Measurements from ENCODE around the gene FBXW8.
A peak's percentile ranks its signal among the peaks of the same experiment; 100 is the strongest.

FBXW8 gene

DNA sequence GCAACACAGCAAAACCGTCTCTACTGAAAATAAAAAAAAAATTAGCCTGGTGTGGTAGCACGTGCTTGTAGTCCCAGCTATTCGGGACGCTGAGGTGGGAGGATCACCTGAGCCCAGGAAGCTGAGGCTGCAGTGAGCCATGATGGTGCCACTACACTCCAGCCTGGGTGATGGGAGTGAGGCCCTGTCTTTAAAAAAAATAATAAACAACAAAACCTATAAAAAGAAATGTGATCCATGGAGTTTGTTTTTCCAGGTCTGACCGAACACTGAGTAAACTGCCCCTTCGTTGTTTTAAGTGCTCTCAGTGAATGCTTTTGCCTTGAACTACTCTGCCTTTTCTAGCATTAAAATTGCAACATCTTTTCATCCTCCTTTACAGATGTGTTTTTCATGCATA lies 111.7 kb downstream of the FBXW8 start:
- DNase-seq: no peak
- no peak overlapping the region for H3K27ac ChIP-seq (ENCODE audit: low read depth, low read length)
- H3K79me1 ChIP-seq (ENCODE audit: low read length): no peaks in the 10 kb centered on the region
- no peak overlapping the region for H2BK5ac ChIP-seq (ENCODE audit: low read length)
- no peak overlapping the region for H3K4me2 ChIP-seq (ENCODE audit: low read length)
- no peak overlapping the region for H2BK120ac ChIP-seq (ENCODE audit: low read depth, low read length)
- no peak overlapping the region for H3K4me3 ChIP-seq (ENCODE audit: low read length)
- no peak overlapping the region for H2AK5ac ChIP-seq (ENCODE audit: low read length)
- H3K4ac ChIP-seq (ENCODE audit: low read depth, low read length): no peak overlapping the region
- no peak overlapping the region for H3K56ac ChIP-seq (ENCODE audit: low read length)
- no peak overlapping the region for H4K8ac ChIP-seq (ENCODE audit: low read depth, low read length)
- H3K9ac ChIP-seq (ENCODE audit: low read length): no peak overlapping the region
- peaks cover 2% of the 10 kb centered on the region for H3K36me3 ChIP-seq (ENCODE audit: control insufficient read depth, insufficient read depth, low read length)
- H2BK15ac ChIP-seq (replicated peaks; ENCODE audit: low read depth): no peak overlapping the region
- H4K5ac ChIP-seq (ENCODE audit: low read length): no peak overlapping the region
- no peak overlapping the region for H3K18ac ChIP-seq (ENCODE audit: low read length)
- no peaks in the 10 kb centered on the region for H3K4me1 ChIP-seq (ENCODE audit: control insufficient read depth, low read depth, low read length)
- no peaks in the 10 kb centered on the region for H3K27me3 ChIP-seq (ENCODE audit: insufficient read depth, low read length, poor library complexity)
- H3K23ac ChIP-seq (ENCODE audit: low read length): no peak overlapping the region
- H3K79me2 ChIP-seq (ENCODE audit: control insufficient read depth, insufficient read depth, low read length): no peaks in the 10 kb centered on the region
- WGBS (ENCODE audit: extremely low coverage, insufficient coverage, low lambda C conversion rate): no CpG with 5 or more reads among the region's 6 CpGs

DNA sequence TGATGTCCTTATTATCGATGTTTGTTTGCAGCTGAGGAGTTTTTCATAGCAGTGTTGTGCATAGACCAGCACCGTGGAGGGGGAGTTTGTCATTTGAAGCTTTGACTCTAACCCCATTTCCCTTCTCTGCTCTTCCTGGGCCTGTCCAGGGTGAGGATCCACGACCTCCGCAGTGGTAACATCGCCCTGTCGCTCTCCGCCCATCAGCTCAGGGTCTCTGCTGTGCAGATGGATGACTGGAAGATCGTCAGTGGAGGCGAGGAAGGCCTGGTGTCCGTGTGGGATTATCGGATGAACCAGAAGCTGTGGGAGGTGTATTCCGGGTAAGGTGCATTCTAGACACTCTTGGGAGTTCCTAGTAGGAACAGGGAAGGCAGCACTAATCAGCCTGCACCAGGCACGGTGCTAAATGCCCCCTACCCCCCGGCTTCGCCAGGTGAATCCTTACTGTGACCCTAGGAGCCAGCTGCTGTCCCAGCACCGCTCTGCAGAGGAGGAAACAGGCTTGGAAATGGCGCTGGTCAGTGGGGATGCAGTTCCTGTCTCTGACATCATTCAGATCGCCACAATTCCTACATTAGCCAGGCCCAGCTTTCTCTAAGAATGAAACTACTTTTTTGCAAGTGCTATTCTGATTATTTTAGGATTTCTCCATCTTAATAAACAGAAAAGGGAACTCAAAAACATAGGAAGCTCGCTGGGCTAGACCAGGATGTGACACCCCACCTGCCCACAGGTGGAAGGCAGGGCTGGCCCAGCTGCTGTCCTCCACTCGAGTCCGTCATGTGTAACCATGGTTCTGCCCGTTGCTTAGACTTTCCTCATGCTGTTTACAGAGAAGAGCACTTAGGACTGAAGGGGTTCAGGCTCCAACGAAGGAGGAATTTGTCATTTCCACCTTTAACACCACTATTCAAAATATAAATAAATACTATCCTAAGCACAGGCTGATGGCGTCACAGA lies 113.5 kb downstream of the FBXW8 start:
- WGBS (ENCODE audit: extremely low coverage, insufficient coverage, low lambda C conversion rate): no CpG with 5 or more reads among the region's 24 CpGs
- Histone ChIP-seq H2AK5ac (ENCODE audit: low read length) (no peak overlapping the region), H3K27me3 (ENCODE audit: insufficient read depth, low read length, poor library complexity) (no peaks in the 10 kb centered on the region), H3K9ac (ENCODE audit: low read length) (no peak overlapping the region), H4K5ac (ENCODE audit: low read length) (no peak overlapping the region), H3K79me2 (ENCODE audit: control insufficient read depth, insufficient read depth, low read length) (no peaks in the 10 kb centered on the region), H2BK15ac (replicated peaks; ENCODE audit: low read depth) (no peak overlapping the region), H3K18ac (ENCODE audit: low read length) (no peak overlapping the region), H2BK120ac (ENCODE audit: low read depth, low read length) (no peak overlapping the region), H3K4me1 (ENCODE audit: control insufficient read depth, low read depth, low read length) (no peaks in the 10 kb centered on the region), H2BK5ac (ENCODE audit: low read length) (no peak overlapping the region), H3K4me2 (ENCODE audit: low read length) (no peak overlapping the region), H4K8ac (ENCODE audit: low read depth, low read length) (no peak overlapping the region), H3K23ac (ENCODE audit: low read length) (no peak overlapping the region), H3K4ac (ENCODE audit: low read depth, low read length) (no peak overlapping the region), H3K27ac (ENCODE audit: low read depth, low read length) (no peak overlapping the region), H3K4me3 (ENCODE audit: low read length) (no peak overlapping the region), H3K79me1 (ENCODE audit: low read length) (no peaks in the 10 kb centered on the region), H3K56ac (ENCODE audit: low read length) (no peak overlapping the region), H3K36me3 (ENCODE audit: control insufficient read depth, insufficient read depth, low read length) (peaks cover 2% of the 10 kb centered on the region)
- no peak for DNase-seq

DNA sequence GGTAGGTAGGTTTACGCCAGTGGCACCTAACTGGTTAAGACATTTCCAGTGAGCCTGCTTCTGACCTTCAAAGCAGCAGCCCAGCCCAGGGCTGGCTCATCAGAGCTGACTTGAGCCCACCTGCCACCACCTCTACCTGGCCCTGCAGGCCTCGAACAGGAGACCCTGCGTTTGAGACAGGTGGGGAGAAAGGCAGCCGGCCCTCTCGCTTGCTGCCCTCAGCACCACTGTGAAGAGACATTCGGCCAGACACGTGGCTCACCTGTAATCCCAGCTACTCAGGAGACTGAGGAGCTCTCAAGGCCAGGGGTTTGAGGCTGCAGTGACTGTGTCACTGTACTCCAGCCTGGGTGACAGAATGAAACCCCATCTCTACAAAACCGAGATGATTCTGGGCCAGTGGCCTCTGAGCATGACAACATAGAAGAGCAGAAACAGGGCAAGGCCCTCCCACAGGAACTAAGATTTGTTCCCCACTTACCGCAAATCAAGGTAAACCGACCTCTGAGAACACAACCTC lies 114.3 kb downstream of the FBXW8 start:
- no peak overlapping the region for H3K56ac ChIP-seq (ENCODE audit: low read length)
- H3K18ac ChIP-seq (ENCODE audit: low read length): no peak overlapping the region
- no peak overlapping the region for H2BK120ac ChIP-seq (ENCODE audit: low read depth, low read length)
- H2BK5ac ChIP-seq (ENCODE audit: low read length): no peak overlapping the region
- no peak overlapping the region for H2AK5ac ChIP-seq (ENCODE audit: low read length)
- no peak overlapping the region for H3K27ac ChIP-seq (ENCODE audit: low read depth, low read length)
- peaks cover 2% of the 10 kb centered on the region for H3K36me3 ChIP-seq (ENCODE audit: control insufficient read depth, insufficient read depth, low read length)
- no peak overlapping the region for H3K4ac ChIP-seq (ENCODE audit: low read depth, low read length)
- H3K4me2 ChIP-seq (ENCODE audit: low read length): no peak overlapping the region
- WGBS (ENCODE audit: extremely low coverage, insufficient coverage, low lambda C conversion rate): no CpG with 5 or more reads among the region's 10 CpGs
- H3K4me3 ChIP-seq (ENCODE audit: low read length): no peak overlapping the region
- DNase-seq: no peak
- no peaks in the 10 kb centered on the region for H3K79me2 ChIP-seq (ENCODE audit: control insufficient read depth, insufficient read depth, low read length)
- H3K27me3 ChIP-seq (ENCODE audit: insufficient read depth, low read length, poor library complexity): no peaks in the 10 kb centered on the region
- no peak overlapping the region for H4K8ac ChIP-seq (ENCODE audit: low read depth, low read length)
- no peaks in the 10 kb centered on the region for H3K4me1 ChIP-seq (ENCODE audit: control insufficient read depth, low read depth, low read length)
- no peak overlapping the region for H2BK15ac ChIP-seq (replicated peaks; ENCODE audit: low read depth)
- H4K5ac ChIP-seq (ENCODE audit: low read length): no peak overlapping the region
- no peaks in the 10 kb centered on the region for H3K79me1 ChIP-seq (ENCODE audit: low read length)
- H3K9ac ChIP-seq (ENCODE audit: low read length): no peak overlapping the region
- no peak overlapping the region for H3K23ac ChIP-seq (ENCODE audit: low read length)

DNA sequence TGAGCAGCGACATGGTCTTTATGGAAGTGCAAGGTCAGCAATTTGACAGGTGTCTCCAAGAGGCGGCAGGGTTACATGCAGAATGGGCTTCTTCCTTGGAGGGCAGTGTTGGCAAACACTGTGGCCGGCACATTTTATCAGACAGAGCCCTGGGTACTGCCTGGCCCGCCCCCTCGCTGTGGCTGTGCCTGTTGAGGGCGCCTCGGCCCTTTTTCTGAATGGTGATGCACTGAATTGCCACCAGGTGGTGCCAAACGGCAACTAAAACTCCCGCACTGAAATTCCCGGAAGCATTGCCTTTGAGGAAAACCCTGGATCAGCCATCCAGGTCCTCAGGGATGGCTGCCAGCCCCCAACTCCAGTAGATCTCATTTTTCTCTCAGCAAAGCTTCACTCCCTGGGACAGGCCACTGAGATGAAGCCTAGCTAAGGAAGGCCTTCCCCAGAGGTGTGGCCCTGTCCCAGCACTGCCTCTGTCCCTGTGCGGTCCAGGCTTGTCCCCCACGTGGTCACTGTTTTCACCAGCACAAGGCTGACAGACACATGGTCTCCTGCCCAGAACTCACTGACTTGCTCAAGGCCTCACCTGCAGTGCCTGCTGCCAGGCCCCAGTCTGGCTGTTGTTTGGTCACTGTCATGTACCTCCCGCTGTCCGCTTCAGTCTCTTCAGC lies 114.9 kb downstream of the FBXW8 start:
- WGBS (ENCODE audit: extremely low coverage, insufficient coverage, low lambda C conversion rate): no CpG with 5 or more reads among the region's 14 CpGs
- peak; percentile 84 for DNase-seq
- Histone ChIP-seq H3K79me2 (ENCODE audit: control insufficient read depth, insufficient read depth, low read length) (no peaks in the 10 kb centered on the region), H3K9ac (ENCODE audit: low read length) (no peak overlapping the region), H3K18ac (ENCODE audit: low read length) (no peak overlapping the region), H3K23ac (ENCODE audit: low read length) (no peak overlapping the region), H3K27ac (ENCODE audit: low read depth, low read length) (no peak overlapping the region), H3K79me1 (ENCODE audit: low read length) (no peaks in the 10 kb centered on the region), H3K4me1 (ENCODE audit: control insufficient read depth, low read depth, low read length) (no peaks in the 10 kb centered on the region), H3K36me3 (ENCODE audit: control insufficient read depth, insufficient read depth, low read length) (peaks cover 2% of the 10 kb centered on the region), H3K4me2 (ENCODE audit: low read length) (no peak overlapping the region), H2BK120ac (ENCODE audit: low read depth, low read length) (no peak overlapping the region), H3K4ac (ENCODE audit: low read depth, low read length) (no peak overlapping the region), H3K56ac (ENCODE audit: low read length) (no peak overlapping the region), H3K27me3 (ENCODE audit: insufficient read depth, low read length, poor library complexity) (no peaks in the 10 kb centered on the region), H4K8ac (ENCODE audit: low read depth, low read length) (no peak overlapping the region), H4K5ac (ENCODE audit: low read length) (no peak overlapping the region), H2AK5ac (ENCODE audit: low read length) (no peak overlapping the region), H2BK5ac (ENCODE audit: low read length) (no peak overlapping the region), H2BK15ac (replicated peaks; ENCODE audit: low read depth) (no peak overlapping the region), H3K4me3 (ENCODE audit: low read length) (no peak overlapping the region)

DNA sequence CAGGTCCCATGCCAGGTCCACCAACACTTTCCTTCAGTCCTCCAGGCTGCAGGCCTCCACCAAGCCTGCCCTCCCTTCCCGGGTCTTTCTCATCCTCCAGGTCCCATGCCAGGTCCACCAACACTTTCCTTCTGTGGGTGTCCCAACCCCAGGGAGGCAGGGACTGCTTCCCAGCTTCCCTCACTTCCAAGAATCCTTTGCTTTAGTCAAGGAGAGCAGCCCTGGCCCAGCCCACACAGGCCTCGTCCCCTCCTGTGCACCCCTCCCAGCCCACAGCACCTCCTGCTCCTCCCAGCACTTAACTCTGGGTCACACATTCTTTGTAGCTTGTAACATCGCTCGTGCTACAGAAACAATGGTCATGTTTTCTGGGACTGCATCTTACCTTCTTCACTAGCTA lies 115.6 kb downstream of the FBXW8 start:
- Histone ChIP-seq H3K23ac (ENCODE audit: low read length) (no peak overlapping the region), H3K9ac (ENCODE audit: low read length) (no peak overlapping the region), H3K79me1 (ENCODE audit: low read length) (no peaks in the 10 kb centered on the region), H3K4me3 (ENCODE audit: low read length) (no peak overlapping the region), H3K56ac (ENCODE audit: low read length) (no peak overlapping the region), H3K27me3 (ENCODE audit: insufficient read depth, low read length, poor library complexity) (no peaks in the 10 kb centered on the region), H3K4ac (ENCODE audit: low read depth, low read length) (no peak overlapping the region), H2BK120ac (ENCODE audit: low read depth, low read length) (no peak overlapping the region), H4K8ac (ENCODE audit: low read depth, low read length) (no peak overlapping the region), H3K4me2 (ENCODE audit: low read length) (no peak overlapping the region), H2AK5ac (ENCODE audit: low read length) (no peak overlapping the region), H2BK5ac (ENCODE audit: low read length) (no peak overlapping the region), H3K4me1 (ENCODE audit: control insufficient read depth, low read depth, low read length) (no peaks in the 10 kb centered on the region), H3K18ac (ENCODE audit: low read length) (no peak overlapping the region), H2BK15ac (replicated peaks; ENCODE audit: low read depth) (no peak overlapping the region), H3K79me2 (ENCODE audit: control insufficient read depth, insufficient read depth, low read length) (no peaks in the 10 kb centered on the region), H3K27ac (ENCODE audit: low read depth, low read length) (no peak overlapping the region), H3K36me3 (ENCODE audit: control insufficient read depth, insufficient read depth, low read length) (peaks cover 2% of the 10 kb centered on the region), H4K5ac (ENCODE audit: low read length) (no peak overlapping the region)
- DNase-seq: peak; percentile 35
- no CpG with 5 or more reads among the region's 4 CpGs for WGBS (ENCODE audit: extremely low coverage, insufficient coverage, low lambda C conversion rate)
